Hepatocyte (in vitro differentiated cells): Measurements from ENCODE around the gene MSANTD2. TPM values are rescaled to one million over a fixed set of nuclear protein-coding genes. Genes with fewer than 3 reads are reported as not detected.

ENCODE experiments used
- DNase-seq: peaks from one replicate; pipeline ENCODE4 v3.0.0-alpha.2; 2016; ENCODE audit warnings: low spot score
- H2AFZ ChIP-seq: fragments of 200-600 bp; sonication (generic); 2 replicates; pipeline ENCODE4 v1.6.0; 2016; ENCODE audit warnings: antibody characterized with exemption, mild to moderate bottlenecking
- H3K27ac ChIP-seq: fragments of 200-600 bp; sonication (generic); 2 replicates; pipeline ENCODE4 v1.5.1; 2016; ENCODE audit warnings: mild to moderate bottlenecking
- H3K27me3 ChIP-seq: fragments of 200-600 bp; sonication (generic); 2 replicates; pipeline ENCODE4 v1.6.1; 2016
- H3K36me3 ChIP-seq: fragments of 200-600 bp; sonication (generic); replicated peaks from 2 replicates; pipeline ENCODE4 v1.5.1; 2016; ENCODE audit warnings: low read depth; ENCODE audit not compliant: insufficient read depth
- H3K4me1 ChIP-seq: fragments of 200-600 bp; sonication (generic); 2 replicates; pipeline ENCODE4 v1.5.1; 2016; ENCODE audit warnings: mild to moderate bottlenecking, moderate library complexity; ENCODE audit not compliant: insufficient read depth
- H3K4me2 ChIP-seq: fragments of 200-600 bp; sonication (generic); 2 replicates; pipeline ENCODE4 v1.6.0; 2016
- H3K4me3 ChIP-seq: fragments of 200-600 bp; sonication (generic); 2 replicates; pipeline ENCODE4 v1.5.1; 2016; ENCODE audit warnings: mild to moderate bottlenecking
- H3K79me2 ChIP-seq: fragments of 200-600 bp; sonication (generic); 2 replicates; pipeline ENCODE4 v1.6.0; 2017; ENCODE audit warnings: mild to moderate bottlenecking
- H3K9me2 ChIP-seq: fragments of 200-600 bp; sonication (generic); replicated peaks from 2 replicates; pipeline ENCODE4 v1.6.0; 2017; ENCODE audit warnings: mild to moderate bottlenecking; ENCODE audit not compliant: insufficient read depth
- H3K9me3 ChIP-seq: fragments of 200-600 bp; sonication (generic); 2 replicates; pipeline ENCODE4 v1.5.1; 2016; ENCODE audit warnings: low read depth, mild to moderate bottlenecking
- H4K20me1 ChIP-seq: fragments of 200-600 bp; sonication (generic); 2 replicates; pipeline ENCODE4 v1.6.0; 2016; ENCODE audit warnings: mild to moderate bottlenecking; ENCODE audit not compliant: insufficient read depth, poor library complexity, severe bottlenecking
- CTCF ChIP-seq: fragments of 200-600 bp; sonication (generic); IDR thresholded peaks from 2 replicates; pipeline ENCODE4 v1.5.1; 2016; ENCODE audit warnings: antibody characterized with exemption, mild to moderate bottlenecking; ENCODE audit not compliant: poor library complexity
- EZH2 ChIP-seq: fragments of 200-600 bp; sonication (generic); IDR thresholded peaks from 2 replicates; pipeline ENCODE4 v1.6.1; 2016; ENCODE audit warnings: antibody characterized with exemption, mild to moderate bottlenecking, borderline replicate concordance
- EZH2phosphoT487 ChIP-seq: fragments of 200-600 bp; sonication (generic); IDR thresholded peaks from one replicate; pipeline ENCODE4 v1.6.1; 2018; ENCODE audit warnings: antibody characterized with exemption, mild to moderate bottlenecking, low read depth, moderate library complexity; ENCODE audit not compliant: unreplicated experiment, severe bottlenecking
- WGBS: methylation state at CpG from one replicate; pipeline ENCODE4 v1.1.6; 2016; ENCODE audit warnings: low lambda C conversion rate; ENCODE audit errors: missing lambda C conversion rate; 5-methylcytosine and 5-hydroxymethylcytosine counted together
- polyA plus RNA-seq: library from polyadenylated mRNA; unstranded; fragments of >200 nt; fragmentation: Nextera tagmentation; extraction: Ambion mirVana; gene quantifications from 2 replicates; pipeline ENCODE4 v1.2.1, GENCODE V29; 2016
- total RNA-seq: library from RNA; depleted of rRNA; stranded (reverse); fragments of >200 nt; gene quantifications from 2 replicates; pipeline ENCODE4 v1.2.3, GENCODE V29; 2014

MSANTD2 gene
- total and polyA plus RNA-seq, 2 experiments from 2014 or later, result 11.2 to 18.3 TPM

- Histone ChIP-seq H3K9me2 (no peaks in the 10 kb centered on the region), H3K4me2 (no peak overlapping the region), H3K4me1 (no peaks in the 10 kb centered on the region), H3K27me3 (peaks cover 21% of the 10 kb centered on the region), H3K79me2 (no peaks in the 10 kb centered on the region), H3K36me3 (no peaks in the 10 kb centered on the region), H3K9me3 (no peaks in the 10 kb centered on the region), H4K20me1 (no peaks in the 10 kb centered on the region), H3K4me3 (no peak overlapping the region), H3K27ac (no peak overlapping the region), H2AFZ (no peak overlapping the region)
- 84% methylated on average over 4 of the region's 4 CpGs for WGBS
- DNase-seq, result no peak
- TF ChIP-seq CTCF (no peak), EZH2phosphoT487 (no peak), EZH2 (no peak)
Measured at GRCh38 chr11:124732230-124732629, 68.0 kb downstream of the MSANTD2 start.

DNA sequence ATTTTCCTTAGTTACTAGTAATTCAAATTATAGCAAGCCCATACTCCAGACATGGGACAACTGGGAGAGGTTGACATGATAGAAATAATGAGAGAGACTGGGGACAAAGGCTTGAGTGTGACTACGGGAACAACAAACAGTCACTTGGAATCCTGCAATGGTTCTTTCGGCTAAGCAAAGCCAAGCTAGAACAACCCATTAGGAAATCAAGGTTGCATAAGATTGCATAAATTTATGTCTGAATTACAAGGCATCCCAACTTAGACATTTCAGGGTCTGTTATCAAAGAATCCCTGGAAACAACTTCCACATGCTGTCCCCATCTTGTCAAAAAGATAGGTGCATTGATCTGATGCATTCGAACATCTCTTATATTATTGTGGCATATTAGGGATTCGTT, 70.6 kb downstream of the MSANTD2 start:
- Histone ChIP-seq H2AFZ (no peak overlapping the region), H4K20me1 (no peaks in the 10 kb centered on the region), H3K27ac (no peak overlapping the region), H3K9me2 (no peaks in the 10 kb centered on the region), H3K4me3 (no peak overlapping the region), H3K79me2 (no peaks in the 10 kb centered on the region), H3K36me3 (no peaks in the 10 kb centered on the region), H3K4me2 (no peak overlapping the region), H3K4me1 (peaks cover 5% of the 10 kb centered on the region), H3K27me3 (peaks cover 6% of the 10 kb centered on the region), H3K9me3 (no peaks in the 10 kb centered on the region)
- no peak for TF ChIP-seq CTCF
- no peak for TF ChIP-seq EZH2
- no peak for TF ChIP-seq EZH2phosphoT487
- DNase-seq, result no peak
- WGBS, result 90% methylated on average over 4 of the region's 4 CpGs

DNA sequence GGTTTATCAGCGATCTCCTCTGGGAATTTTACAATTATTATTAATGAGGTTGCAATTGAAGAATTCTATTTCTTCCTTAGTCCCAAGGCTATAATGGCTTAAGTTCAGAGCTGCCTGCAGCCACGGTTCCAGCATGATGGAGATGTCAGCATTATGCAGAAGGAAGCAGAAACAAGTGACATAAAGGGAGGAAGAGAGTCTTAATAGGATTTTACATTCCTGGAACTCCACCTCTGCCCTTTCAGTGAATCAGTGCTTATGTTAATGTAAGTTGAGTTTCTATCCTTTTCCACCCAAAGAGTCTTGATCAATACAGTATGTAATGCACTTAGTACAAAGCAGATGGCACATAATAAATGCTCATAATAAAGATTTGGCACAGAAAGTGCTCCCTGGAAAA, 72.1 kb downstream of the MSANTD2 start:
- no peaks in the 10 kb centered on the region for H3K36me3 ChIP-seq
- peaks cover 5% of the 10 kb centered on the region for H3K4me1 ChIP-seq
- no peak for TF ChIP-seq CTCF
- no peak for TF ChIP-seq EZH2phosphoT487
- no peak for TF ChIP-seq EZH2
- 82% methylated on average over 2 of the region's 2 CpGs for WGBS
- H3K79me2 ChIP-seq, result no peaks in the 10 kb centered on the region
- H3K27me3 ChIP-seq, result peaks cover 19% of the 10 kb centered on the region
- no peaks in the 10 kb centered on the region for H3K9me3 ChIP-seq
- DNase-seq, result no peak
- H3K27ac ChIP-seq, result no peak overlapping the region
- H4K20me1 ChIP-seq, result no peaks in the 10 kb centered on the region
- no peak overlapping the region for H3K4me3 ChIP-seq
- no peaks in the 10 kb centered on the region for H3K9me2 ChIP-seq
- no peak overlapping the region for H2AFZ ChIP-seq
- H3K4me2 ChIP-seq, result no peak overlapping the region

DNA sequence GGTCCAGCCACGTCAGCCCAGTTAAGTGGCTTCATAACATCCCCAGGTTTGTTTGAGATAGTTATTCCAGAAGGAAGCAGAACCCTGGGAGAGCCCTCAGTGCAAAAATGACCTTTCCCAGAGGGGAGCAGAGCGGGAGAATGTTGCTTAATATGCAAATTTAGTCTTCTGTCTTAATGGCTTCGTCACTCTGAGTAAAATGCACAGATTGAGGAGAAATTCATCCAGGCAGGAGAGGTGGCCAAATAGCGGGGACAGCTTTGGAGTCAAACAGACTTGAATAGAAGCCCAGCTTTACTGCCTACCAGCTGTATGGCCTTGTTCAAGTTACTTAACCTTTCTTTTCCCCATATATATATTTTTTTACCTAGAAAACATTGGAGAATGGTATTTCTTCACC, 72.7 kb downstream of the MSANTD2 start:
- Histone ChIP-seq H3K4me1 (peaks cover 5% of the 10 kb centered on the region), H3K27ac (no peak overlapping the region), H3K9me3 (no peaks in the 10 kb centered on the region), H3K9me2 (no peaks in the 10 kb centered on the region), H3K36me3 (no peaks in the 10 kb centered on the region), H3K27me3 (peaks cover 25% of the 10 kb centered on the region), H3K4me3 (no peak overlapping the region), H3K79me2 (no peaks in the 10 kb centered on the region), H2AFZ (no peak overlapping the region), H4K20me1 (no peaks in the 10 kb centered on the region), H3K4me2 (no peak overlapping the region)
- WGBS, result 80% methylated on average over 4 of the region's 4 CpGs
- no peak for DNase-seq
- TF ChIP-seq EZH2phosphoT487 (no peak), CTCF (no peak), EZH2 (no peak)
